MM.1S (cell line): Measurements from ENCODE around the gene LTN1.

Experiments
- DNase-seq: peaks from one replicate; pipeline ENCODE4 v3.0.0-alpha.2; 2015
- H2AFZ ChIP-seq: fragments of 300-600 bp; sonication (generic); 2 replicates; pipeline ENCODE4 v1.6.0; 2016; ENCODE audit warnings: antibody characterized with exemption, low read length
- H3F3A ChIP-seq: fragments of 300-600 bp; sonication (generic); 2 replicates; pipeline ENCODE4 v1.6.1; 2016; ENCODE audit warnings: mild to moderate bottlenecking, antibody characterized with exemption, low read length, moderate library complexity, mixed read lengths; ENCODE audit not compliant: insufficient read depth
- H3K27ac ChIP-seq: fragments of 300-600 bp; sonication (generic); 2 replicates; pipeline ENCODE4 v1.5.1; 2016; ENCODE audit warnings: mild to moderate bottlenecking, low read length
- H3K27me3 ChIP-seq: fragments of 300-600 bp; sonication (generic); replicated peaks from 2 replicates; pipeline ENCODE4 v1.6.0; 2016; ENCODE audit warnings: low read length; ENCODE audit not compliant: insufficient read depth
- H3K36me3 ChIP-seq: fragments of 300-600 bp; sonication (generic); replicated peaks from 2 replicates; pipeline ENCODE4 v1.6.1; 2016; ENCODE audit warnings: mild to moderate bottlenecking, low read length, mixed read lengths; ENCODE audit not compliant: insufficient read depth
- H3K4me1 ChIP-seq: fragments of 300-600 bp; sonication (generic); 2 replicates; pipeline ENCODE4 v1.6.1; 2016; ENCODE audit warnings: low read length, mixed read lengths
- H3K4me2 ChIP-seq: fragments of 300-600 bp; sonication (generic); 2 replicates; pipeline ENCODE4 v1.6.0; 2016; ENCODE audit warnings: low read depth, low read length
- H3K4me3 ChIP-seq: fragments of 300-600 bp; sonication (generic); 2 replicates; pipeline ENCODE4 v1.5.1; 2016; ENCODE audit warnings: low read length, mixed read lengths
- H3K79me2 ChIP-seq: fragments of 300-600 bp; sonication (generic); 2 replicates; pipeline ENCODE4 v1.6.1; 2016; ENCODE audit warnings: mixed run types, low read length, mixed read lengths
- H3K9ac ChIP-seq: fragments of 300-600 bp; sonication (generic); 2 replicates; pipeline ENCODE4 v1.6.1; 2016; ENCODE audit warnings: low read length, mixed read lengths
- H3K9me2 ChIP-seq: fragments of 300-600 bp; sonication (generic); replicated peaks from 2 replicates; pipeline ENCODE4 v1.6.1; 2016; ENCODE audit warnings: mild to moderate bottlenecking, low read length, mixed read lengths; ENCODE audit not compliant: insufficient read depth
- H3K9me3 ChIP-seq: fragments of 300-600 bp; sonication (generic); replicated peaks from 2 replicates; pipeline ENCODE4 v1.6.1; 2016; ENCODE audit warnings: mild to moderate bottlenecking, low read length, mixed read lengths; ENCODE audit not compliant: insufficient read depth
- H4K20me1 ChIP-seq: fragments of 300-600 bp; sonication (generic); 2 replicates; pipeline ENCODE4 v1.6.1; 2016; ENCODE audit warnings: mild to moderate bottlenecking, low read length, moderate library complexity, mixed read lengths; ENCODE audit not compliant: insufficient read depth
- EZH2 ChIP-seq: fragments of 300-600 bp; sonication (generic); optimal IDR thresholded peaks from 2 replicates; pipeline ENCODE3; 2017; ENCODE audit warnings: low read depth, mild to moderate bottlenecking, antibody characterized with exemption, low read length, mixed read lengths
- EZH2phosphoT487 ChIP-seq: fragments of 300-600 bp; sonication (generic); IDR thresholded peaks from 2 replicates; pipeline ENCODE4 v1.6.1; 2018; ENCODE audit warnings: antibody characterized with exemption, low read length
- TF ChIP-seq, protein P1 (sequence below): fragments of 300-600 bp; sonication (generic); IDR thresholded peaks from 2 replicates; pipeline ENCODE4 v1.5.1; 2016; ENCODE audit warnings: antibody characterized with exemption, low read length, mixed read lengths

LTN1 gene

DNA sequence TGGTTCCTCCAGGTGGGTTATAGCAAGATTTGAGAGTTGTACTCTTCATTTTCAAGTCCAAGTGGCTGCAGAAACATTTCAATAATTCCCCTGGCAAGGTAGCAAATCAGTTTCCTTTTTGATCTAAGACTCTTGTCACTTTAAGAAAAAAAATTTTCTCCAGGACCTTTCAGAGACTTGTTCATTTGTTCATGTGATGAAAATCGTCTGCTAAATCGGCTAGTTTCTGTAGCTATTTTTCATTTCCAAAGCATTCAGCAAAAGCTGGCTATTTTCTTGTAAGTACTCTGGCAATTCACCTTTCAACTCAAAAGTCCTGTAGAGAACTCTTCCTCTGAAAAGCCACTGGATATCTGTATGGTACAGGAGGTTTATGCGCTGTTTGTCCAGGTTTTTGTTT lies 93.5 kb downstream of the LTN1 start:
- H3K36me3 ChIP-seq = no peaks in the 10 kb centered on the region
- no peaks in the 10 kb centered on the region for H3K27me3 ChIP-seq
- H3K9ac ChIP-seq = peak overlapping the region; percentile 32; the same call in 1 of the 2 replicates
- no peaks in the 10 kb centered on the region for H3K9me2 ChIP-seq
- peak overlapping the region; percentile 48 for H3K4me3 ChIP-seq
- no peaks in the 10 kb centered on the region for H4K20me1 ChIP-seq
- peak overlapping the region; percentile 58; the same call in 1 of the 2 replicates for H3K27ac ChIP-seq
- H3K9me3 ChIP-seq = no peaks in the 10 kb centered on the region
- TF ChIP-seq, protein P1, sequence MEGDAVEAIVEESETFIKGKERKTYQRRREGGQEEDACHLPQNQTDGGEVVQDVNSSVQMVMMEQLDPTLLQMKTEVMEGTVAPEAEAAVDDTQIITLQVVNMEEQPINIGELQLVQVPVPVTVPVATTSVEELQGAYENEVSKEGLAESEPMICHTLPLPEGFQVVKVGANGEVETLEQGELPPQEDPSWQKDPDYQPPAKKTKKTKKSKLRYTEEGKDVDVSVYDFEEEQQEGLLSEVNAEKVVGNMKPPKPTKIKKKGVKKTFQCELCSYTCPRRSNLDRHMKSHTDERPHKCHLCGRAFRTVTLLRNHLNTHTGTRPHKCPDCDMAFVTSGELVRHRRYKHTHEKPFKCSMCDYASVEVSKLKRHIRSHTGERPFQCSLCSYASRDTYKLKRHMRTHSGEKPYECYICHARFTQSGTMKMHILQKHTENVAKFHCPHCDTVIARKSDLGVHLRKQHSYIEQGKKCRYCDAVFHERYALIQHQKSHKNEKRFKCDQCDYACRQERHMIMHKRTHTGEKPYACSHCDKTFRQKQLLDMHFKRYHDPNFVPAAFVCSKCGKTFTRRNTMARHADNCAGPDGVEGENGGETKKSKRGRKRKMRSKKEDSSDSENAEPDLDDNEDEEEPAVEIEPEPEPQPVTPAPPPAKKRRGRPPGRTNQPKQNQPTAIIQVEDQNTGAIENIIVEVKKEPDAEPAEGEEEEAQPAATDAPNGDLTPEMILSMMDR = no peak
- TF ChIP-seq EZH2phosphoT487 (no peak), EZH2 (no peak)
- peak overlapping the region; percentile 69 for H3K4me2 ChIP-seq
- peak overlapping the region; percentile 79 for H2AFZ ChIP-seq
- H3K4me1 ChIP-seq = peaks cover 4% of the 10 kb centered on the region; the same call in 1 of the 2 replicates
- DNase-seq = peak; percentile 53
- no peaks in the 10 kb centered on the region for H3K79me2 ChIP-seq
- H3F3A ChIP-seq = peaks cover 10% of the 10 kb centered on the region

DNA sequence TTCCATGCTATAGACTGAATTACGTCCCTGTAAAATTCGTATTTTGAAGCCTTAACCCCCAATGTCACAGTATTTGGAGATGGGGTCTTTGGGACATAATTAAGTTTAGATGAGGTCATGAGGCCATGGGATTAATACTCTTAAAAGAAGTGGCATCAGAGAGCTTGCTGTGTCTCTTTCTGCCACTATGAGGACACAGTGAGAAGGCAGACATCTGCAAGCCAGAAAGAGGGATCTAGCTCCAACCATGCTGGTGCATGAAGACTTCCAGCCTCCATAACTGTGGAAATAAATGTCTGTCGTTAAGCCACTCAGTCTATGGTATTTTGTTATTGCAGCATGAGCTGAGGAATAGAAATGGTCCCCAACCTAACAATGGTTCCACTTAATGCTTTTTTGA lies 99.0 kb downstream of the LTN1 start:
- no peak overlapping the region for H3K4me3 ChIP-seq
- H3K27me3 ChIP-seq = no peaks in the 10 kb centered on the region
- no peak overlapping the region for H2AFZ ChIP-seq
- no peak for DNase-seq
- TF ChIP-seq EZH2phosphoT487 (no peak), EZH2 (no peak)
- TF ChIP-seq, protein P1 = no peak
- H3K36me3 ChIP-seq = no peaks in the 10 kb centered on the region
- no peaks in the 10 kb centered on the region for H3K9me2 ChIP-seq
- no peaks in the 10 kb centered on the region for H3K79me2 ChIP-seq
- no peak overlapping the region for H3K9ac ChIP-seq
- no peaks in the 10 kb centered on the region for H3F3A ChIP-seq
- no peaks in the 10 kb centered on the region; the same call in 1 of the 2 replicates for H3K4me1 ChIP-seq
- no peak overlapping the region for H3K27ac ChIP-seq
- no peak overlapping the region for H3K4me2 ChIP-seq
- H4K20me1 ChIP-seq = no peaks in the 10 kb centered on the region
- no peaks in the 10 kb centered on the region for H3K9me3 ChIP-seq

- no peaks in the 10 kb centered on the region for H3K9me3 ChIP-seq
- H3K9ac ChIP-seq = no peak overlapping the region
- no peak overlapping the region for H3K4me3 ChIP-seq
- no peaks in the 10 kb centered on the region for H3K27me3 ChIP-seq
- no peaks in the 10 kb centered on the region for H3K9me2 ChIP-seq
- no peaks in the 10 kb centered on the region for H3K4me1 ChIP-seq
- no peaks in the 10 kb centered on the region for H3K79me2 ChIP-seq
- TF ChIP-seq, protein P1 = no peak
- TF ChIP-seq EZH2 (no peak), EZH2phosphoT487 (no peak)
- no peak overlapping the region for H2AFZ ChIP-seq
- H3F3A ChIP-seq = no peaks in the 10 kb centered on the region
- H3K27ac ChIP-seq = no peak overlapping the region
- DNase-seq = no peak
- no peaks in the 10 kb centered on the region for H3K36me3 ChIP-seq
- no peak overlapping the region for H3K4me2 ChIP-seq
- H4K20me1 ChIP-seq = no peaks in the 10 kb centered on the region
Measured at GRCh38 chr21:28892199-28893111, 100.2 kb downstream of the LTN1 start.
